WTC11 (cell line): ENCODE measurements around the gene CLEC9A. TPM values are rescaled to one million over a fixed set of nuclear protein-coding genes. Genes with fewer than 3 reads are reported as not detected.

Experiments
- ATAC-seq: fragments of 200-7000 bp; cut with Tn5 transposase; 2 replicates; pipeline ENCODE4 v1.10.0; 2021; ENCODE audit warnings: mild to moderate bottlenecking, moderate library complexity
- CTCF ChIA-PET: fragments of 300-600 bp; sonication (Branson Sonifier 250); formaldehyde crosslinking; loops from one replicate; lab custom pipeline; 2021; ENCODE audit warnings: antibody characterized with exemption; lab: Charles Lee
- POLR2A ChIA-PET: fragments of 350-600 bp; sonication (Branson Sonifier 250); formaldehyde crosslinking; loops from one replicate; lab custom pipeline; 2021; ENCODE audit warnings: antibody characterized with exemption; lab: Charles Lee
- DNase-seq: peaks from one replicate; pipeline ENCODE4 v3.0.0; 2021; ENCODE audit warnings: low spot score
- H3K27ac Mint-ChIP-seq: 2 replicates; pipeline ENCODE4 v1.8.0; 2021; ENCODE audit warnings: mixed read lengths
- H3K27me3 Mint-ChIP-seq: 2 replicates; pipeline ENCODE4 v1.8.0; 2021; ENCODE audit warnings: low read depth, mild to moderate bottlenecking, moderate library complexity, mixed read lengths
- H3K36me3 Mint-ChIP-seq: 2 replicates; pipeline ENCODE4 v1.8.0; 2021; ENCODE audit warnings: mixed read lengths
- H3K4me1 Mint-ChIP-seq: 2 replicates; pipeline ENCODE4 v1.8.0; 2022; ENCODE audit warnings: mixed read lengths
- H3K4me3 Mint-ChIP-seq: 2 replicates; pipeline ENCODE4 v1.8.0; 2021; ENCODE audit warnings: mild to moderate bottlenecking, moderate library complexity, mixed read lengths
- H3K9me3 Mint-ChIP-seq: 2 replicates; pipeline ENCODE4 v1.8.0; 2021; ENCODE audit warnings: mixed read lengths
- ATF2 ChIP-seq: sonication (generic); formaldehyde crosslinking; IDR thresholded peaks from 2 replicates; pipeline ENCODE4 v1.8.1; 2022; ENCODE audit warnings: low read depth, missing genetic modification reagents, borderline replicate concordance
- ATF6 ChIP-seq: sonication (generic); formaldehyde crosslinking; IDR thresholded peaks from 2 replicates; pipeline ENCODE4 v1.8.1; 2023; ENCODE audit warnings: mild to moderate bottlenecking, missing genetic modification reagents
- CDX4 ChIP-seq: fragments of 250-450 bp; sonication (Bioruptor Pico); IDR thresholded peaks from 2 replicates; pipeline ENCODE4 v1.9.0; 2021; ENCODE audit warnings: moderate library complexity, mild to moderate bottlenecking, inconsistent platforms, borderline replicate concordance
- CTCF ChIP-seq: fragments of 200-600 bp; IDR thresholded peaks from 2 replicates; pipeline ENCODE4 v1.8.0; 2022; ENCODE audit warnings: antibody characterized with exemption
- FOXK1 ChIP-seq: sonication (generic); formaldehyde crosslinking; IDR thresholded peaks from 2 replicates; pipeline ENCODE4 v1.8.0; 2022; ENCODE audit warnings: mild to moderate bottlenecking, moderate library complexity, missing genetic modification reagents
- HMGA2 ChIP-seq: fragments of 250-450 bp; sonication (Bioruptor Pico); IDR thresholded peaks from 2 replicates; pipeline ENCODE4 v1.4.0; 2021; ENCODE audit warnings: mild to moderate bottlenecking, moderate library complexity
- NFYB ChIP-seq: sonication (generic); formaldehyde crosslinking; conservative IDR thresholded peaks from 2 replicates; pipeline ENCODE4 v1.8.0; 2022; ENCODE audit warnings: low read depth, missing genetic modification reagents
- PREB ChIP-seq: sonication (generic); formaldehyde crosslinking; IDR thresholded peaks from 2 replicates; pipeline ENCODE4 v1.8.1; 2022; ENCODE audit warnings: mild to moderate bottlenecking, missing genetic modification reagents, moderate library complexity, borderline replicate concordance
- SMAD3 ChIP-seq: sonication (generic); formaldehyde crosslinking; IDR thresholded peaks from 2 replicates; pipeline ENCODE4 v1.8.0; 2022; ENCODE audit warnings: missing genetic modification reagents, mild to moderate bottlenecking, borderline replicate concordance
- ZNF317 ChIP-seq: sonication (generic); formaldehyde crosslinking; IDR thresholded peaks from 2 replicates; pipeline ENCODE4 v1.8.1; 2023; ENCODE audit warnings: low read depth, mild to moderate bottlenecking, moderate library complexity, missing genetic modification reagents, borderline replicate concordance
- ZNF416 ChIP-seq: fragments of 250-450 bp; sonication (Bioruptor Pico); IDR thresholded peaks from 2 replicates; pipeline ENCODE4 v1.9.0; 2021; ENCODE audit warnings: mild to moderate bottlenecking, inconsistent platforms
- total RNA-seq: library from RNA; stranded (reverse); gene quantifications from 3 replicates; pipeline ENCODE4 v1.2.3, GENCODE V29; 2021
- TF ChIP-seq, protein P1 (sequence below): fragments of 250-450 bp; sonication (Bioruptor Pico); conservative IDR thresholded peaks from 2 replicates; pipeline ENCODE4 v1.9.0; 2021; ENCODE audit warnings: mild to moderate bottlenecking
- TF ChIP-seq, protein P2 (sequence below): sonication (generic); formaldehyde crosslinking; IDR thresholded peaks from 2 replicates; pipeline ENCODE4 v1.8.0; 2022; ENCODE audit warnings: mild to moderate bottlenecking, missing genetic modification reagents
- TF ChIP-seq, protein P3 (sequence below): sonication (generic); formaldehyde crosslinking; IDR thresholded peaks from 2 replicates; pipeline ENCODE4 v1.8.0; 2023; ENCODE audit warnings: missing genetic modification reagents

Gene CLEC9A
- total RNA-seq, 1 experiment from 2014 or later: not detected

GRCh38 chr12:10069099-10069498 is 38.6 kb downstream of the CLEC9A start (continued):
- TF ChIP-seq ZNF317 (CRISPR knock-in tag): no peak
- TF ChIP-seq CTCF: no peak
- no peak for TF ChIP-seq NFYB
- no peak for TF ChIP-seq SMAD3 (CRISPR knock-in tag)

- ATAC-seq (no peak), DNase-seq (no peak)
- H3K9me3 Mint-ChIP-seq: no peaks in the 10 kb centered on the region
- H3K27ac Mint-ChIP-seq: no peak overlapping the region
- CTCF ChIA-PET: no interaction called here
- TF ChIP-seq, protein P1, sequence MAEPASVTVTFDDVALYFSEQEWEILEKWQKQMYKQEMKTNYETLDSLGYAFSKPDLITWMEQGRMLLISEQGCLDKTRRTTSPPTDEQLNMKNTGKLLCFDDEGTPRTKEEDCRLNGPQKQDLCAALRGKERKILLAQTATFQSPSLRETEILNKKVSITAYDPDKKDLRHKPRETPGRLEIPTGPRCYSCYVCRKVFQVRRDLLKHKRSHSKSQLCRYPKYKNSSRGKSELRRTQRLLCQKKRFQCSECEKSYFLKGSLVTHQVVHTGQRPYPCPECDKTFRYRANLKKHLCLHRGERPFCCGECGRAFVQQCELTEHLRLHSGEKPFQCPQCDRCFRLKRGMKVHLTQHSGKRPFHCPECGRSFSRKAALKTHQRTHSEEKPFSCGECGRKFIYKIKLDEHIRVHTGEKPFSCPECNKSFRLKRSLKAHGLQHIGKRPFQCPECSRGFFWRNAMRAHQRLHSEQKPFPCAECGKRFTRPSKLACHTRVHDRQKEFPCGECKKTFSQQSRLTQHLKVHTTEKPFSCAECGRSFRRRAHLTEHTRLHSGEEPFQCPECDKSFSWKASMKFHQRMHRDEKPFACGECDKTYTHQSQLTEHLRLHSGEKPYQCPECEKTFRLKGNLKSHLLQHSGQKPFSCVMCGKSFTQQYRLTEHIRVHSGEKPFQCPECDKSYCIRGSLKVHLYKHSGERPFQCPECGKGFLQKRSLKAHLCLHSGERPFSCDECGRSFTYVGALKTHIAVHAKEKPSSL: no peak
- no peak for TF ChIP-seq ATF2 (CRISPR knock-in tag)
- no peak for TF ChIP-seq PREB (CRISPR knock-in tag)
- TF ChIP-seq HMGA2 (CRISPR knock-in tag): no peak
- no peak for TF ChIP-seq FOXK1 (CRISPR knock-in tag)
- no peak for TF ChIP-seq ATF6
- TF ChIP-seq ZNF416 (CRISPR knock-in tag): no peak
- no peak for TF ChIP-seq CDX4 (CRISPR knock-in tag)
- TF ChIP-seq, protein P2, sequence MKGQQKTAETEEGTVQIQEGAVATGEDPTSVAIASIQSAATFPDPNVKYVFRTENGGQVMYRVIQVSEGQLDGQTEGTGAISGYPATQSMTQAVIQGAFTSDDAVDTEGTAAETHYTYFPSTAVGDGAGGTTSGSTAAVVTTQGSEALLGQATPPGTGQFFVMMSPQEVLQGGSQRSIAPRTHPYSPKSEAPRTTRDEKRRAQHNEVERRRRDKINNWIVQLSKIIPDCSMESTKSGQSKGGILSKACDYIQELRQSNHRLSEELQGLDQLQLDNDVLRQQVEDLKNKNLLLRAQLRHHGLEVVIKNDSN (CRISPR knock-in tag): no peak
- TF ChIP-seq, protein P3, sequence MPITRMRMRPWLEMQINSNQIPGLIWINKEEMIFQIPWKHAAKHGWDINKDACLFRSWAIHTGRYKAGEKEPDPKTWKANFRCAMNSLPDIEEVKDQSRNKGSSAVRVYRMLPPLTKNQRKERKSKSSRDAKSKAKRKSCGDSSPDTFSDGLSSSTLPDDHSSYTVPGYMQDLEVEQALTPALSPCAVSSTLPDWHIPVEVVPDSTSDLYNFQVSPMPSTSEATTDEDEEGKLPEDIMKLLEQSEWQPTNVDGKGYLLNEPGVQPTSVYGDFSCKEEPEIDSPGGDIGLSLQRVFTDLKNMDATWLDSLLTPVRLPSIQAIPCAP (CRISPR knock-in tag): no peak
- TF ChIP-seq, all 79 proteins: peak for 0
- Mint-ChIP-seq H3K4me3 (no peak overlapping the region), H3K27me3 (no peaks in the 10 kb centered on the region), H3K36me3 (no peaks in the 10 kb centered on the region), H3K4me1 (peaks cover 16% of the 10 kb centered on the region)
- POLR2A ChIA-PET: no interaction called here
Observed at GRCh38 chr12:10069976-10070375, 39.5 kb downstream of the CLEC9A start.
